PC-9 (cell line): ENCODE data around the gene DNAJC15. TPM values are rescaled to one million over a fixed set of nuclear protein-coding genes. Genes with fewer than 3 reads are reported as not detected.

ENCODE experiments used
- BruUV-seq: library from RNA; stranded (reverse); fragments of 400-500 nt; replicated peaks from 2 replicates; lab custom pipeline; 2021; lab: Mats Ljungman, UMichigan
- CTCF ChIA-PET: fragments of 300-600 bp; sonication (Branson Sonifier 250); formaldehyde crosslinking; loops from one replicate; lab custom pipeline; 2022; ENCODE audit warnings: antibody characterized with exemption; lab: Charles Lee
- POLR2A ChIA-PET: fragments of 300-600 bp; sonication (Branson Sonifier 250); formaldehyde crosslinking; loops from one replicate; lab custom pipeline; 2022; ENCODE audit warnings: antibody characterized with exemption; ENCODE audit not compliant: unreplicated experiment; lab: Charles Lee
- DNase-seq, 2 experiments: peaks; one replicate each; pipeline versions ENCODE4 v3.0.0 to v3.0.0-alpha.2; 2015 to 2022; ENCODE audit warnings: mixed read lengths in 1 of 2
- H2AFZ ChIP-seq: fragments of 200-600 bp; sonication (generic); 2 replicates; pipeline ENCODE4 v1.8.1; 2017; ENCODE audit warnings: antibody characterized with exemption
- H3F3A ChIP-seq: fragments of 200-600 bp; sonication (generic); 2 replicates; pipeline ENCODE4 v1.8.1; 2017; ENCODE audit warnings: antibody characterized with exemption, mild to moderate bottlenecking, low read depth; ENCODE audit not compliant: insufficient read depth
- H3K27ac ChIP-seq: fragments of 200-600 bp; sonication (generic); 2 replicates; pipeline ENCODE4 v1.6.1; 2016; ENCODE audit warnings: mixed run types
- H3K27me3 ChIP-seq: fragments of 200-600 bp; sonication (generic); 2 replicates; pipeline ENCODE4 v1.6.1; 2016; ENCODE audit warnings: low read depth, mixed run types; ENCODE audit not compliant: insufficient read depth
- H3K36me3 ChIP-seq: fragments of 200-600 bp; sonication (generic); 2 replicates; pipeline ENCODE4 v1.6.1; 2016; ENCODE audit warnings: low read depth, mixed run types
- H3K4me1 ChIP-seq: fragments of 200-600 bp; sonication (generic); replicated peaks from 2 replicates; pipeline ENCODE4 v1.6.1; 2016; ENCODE audit warnings: mixed run types; ENCODE audit not compliant: insufficient read depth
- H3K4me2 ChIP-seq: fragments of 200-600 bp; sonication (generic); 2 replicates; pipeline ENCODE4 v1.6.1; 2017; ENCODE audit warnings: mixed run types
- H3K4me3 ChIP-seq: fragments of 200-600 bp; sonication (generic); 2 replicates; pipeline ENCODE4 v1.6.1; 2016; ENCODE audit warnings: mixed run types
- H3K79me2 ChIP-seq: fragments of 200-600 bp; sonication (generic); 2 replicates; pipeline ENCODE4 v1.6.1; 2017; ENCODE audit warnings: low read depth, mixed run types
- H3K9me2 ChIP-seq: fragments of 200-600 bp; sonication (generic); 2 replicates; pipeline ENCODE4 v1.8.1; 2017; ENCODE audit warnings: mild to moderate bottlenecking; ENCODE audit not compliant: insufficient read depth
- H3K9me3 ChIP-seq: fragments of 200-600 bp; sonication (generic); 2 replicates; pipeline ENCODE4 v1.8.1; 2016; ENCODE audit warnings: low read depth; ENCODE audit not compliant: insufficient read depth
- H4K20me1 ChIP-seq: fragments of 200-600 bp; sonication (generic); 2 replicates; pipeline ENCODE4 v1.8.1; 2017; ENCODE audit not compliant: insufficient read depth
- EZH2 ChIP-seq: fragments of 200-600 bp; sonication (generic); IDR thresholded peaks from 2 replicates; pipeline ENCODE4 v1.8.0; 2017; ENCODE audit warnings: antibody characterized with exemption, low read depth
- intact Hi-C: fragments of 100-400 bp; cut with micrococcal nuclease; formaldehyde crosslinking; loops from one replicate; pipeline ENCODE4 v1.10.0; 2022; ENCODE audit not compliant: unreplicated experiment
- total RNA-seq: library from RNA; stranded (reverse); gene quantifications from 2 replicates; pipeline ENCODE4 v1.2.3, GENCODE V29; 2021
- TF ChIP-seq, protein P1 (sequence below): fragments of 200-600 bp; sonication (generic); conservative IDR thresholded peaks from 2 replicates; pipeline ENCODE4 v1.6.1; 2017; ENCODE audit warnings: mixed run types, antibody characterized with exemption, mild to moderate bottlenecking, moderate library complexity

The DNAJC15 gene
- total RNA-seq, 1 experiment from 2014 or later = 14.8 TPM

DNA sequence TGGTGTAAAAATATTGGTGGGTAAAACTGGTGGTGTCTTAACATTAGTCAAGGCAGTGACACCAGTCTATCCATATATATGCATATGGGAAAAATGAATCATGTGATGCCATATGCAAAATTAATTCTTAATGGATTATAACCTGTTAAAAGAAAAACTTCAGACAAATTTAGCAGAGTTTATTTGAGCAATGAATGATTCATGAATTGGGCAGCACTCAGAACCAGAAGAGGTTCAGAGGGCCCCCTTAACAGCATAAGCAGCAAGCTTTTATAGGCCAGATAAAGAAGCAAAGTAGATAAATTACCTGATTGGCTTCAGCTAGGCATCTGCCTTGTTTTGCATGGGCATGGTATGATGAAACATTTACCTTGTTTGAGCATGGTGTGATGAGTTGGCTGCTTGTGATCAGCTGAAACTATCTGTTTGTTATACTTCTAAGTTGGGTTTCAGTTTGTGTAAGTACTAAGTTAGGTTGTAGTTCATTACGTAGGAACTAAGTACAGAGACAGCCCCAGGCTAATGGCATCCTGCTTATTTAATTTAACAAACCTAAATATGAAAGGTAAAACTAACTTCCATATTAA is 66.6 kb downstream of the DNAJC15 start:
- Histone ChIP-seq H3K36me3 (0 out of 2 replicates have a peak, but pooled peaks cover 6% of the 10 kb centered on the region), H3K79me2 (no peaks in the 10 kb centered on the region), H3K4me2 (no peak overlapping the region), H2AFZ (no peak overlapping the region), H3K4me3 (no peak overlapping the region), H3K27me3 (no peaks in the 10 kb centered on the region), H3F3A (no peaks in the 10 kb centered on the region), H3K9me2 (no peaks in the 10 kb centered on the region), H4K20me1 (no peaks in the 10 kb centered on the region), H3K27ac (no peak overlapping the region), H3K4me1 (no peaks in the 10 kb centered on the region), H3K9me3 (no peaks in the 10 kb centered on the region; the same call in 1 of the 2 replicates)
- ChIA-PET CTCF (no interaction called here), POLR2A (no interaction called here)
- DNase-seq = no peak
- intact Hi-C loops = loop anchor here (5.0 to 10.0 kb wide), 2 partner anchors 255 to 782 kb away; no protein-coding TSS in a partner anchor
- no peak for TF ChIP-seq EZH2
- TF ChIP-seq, protein P1, sequence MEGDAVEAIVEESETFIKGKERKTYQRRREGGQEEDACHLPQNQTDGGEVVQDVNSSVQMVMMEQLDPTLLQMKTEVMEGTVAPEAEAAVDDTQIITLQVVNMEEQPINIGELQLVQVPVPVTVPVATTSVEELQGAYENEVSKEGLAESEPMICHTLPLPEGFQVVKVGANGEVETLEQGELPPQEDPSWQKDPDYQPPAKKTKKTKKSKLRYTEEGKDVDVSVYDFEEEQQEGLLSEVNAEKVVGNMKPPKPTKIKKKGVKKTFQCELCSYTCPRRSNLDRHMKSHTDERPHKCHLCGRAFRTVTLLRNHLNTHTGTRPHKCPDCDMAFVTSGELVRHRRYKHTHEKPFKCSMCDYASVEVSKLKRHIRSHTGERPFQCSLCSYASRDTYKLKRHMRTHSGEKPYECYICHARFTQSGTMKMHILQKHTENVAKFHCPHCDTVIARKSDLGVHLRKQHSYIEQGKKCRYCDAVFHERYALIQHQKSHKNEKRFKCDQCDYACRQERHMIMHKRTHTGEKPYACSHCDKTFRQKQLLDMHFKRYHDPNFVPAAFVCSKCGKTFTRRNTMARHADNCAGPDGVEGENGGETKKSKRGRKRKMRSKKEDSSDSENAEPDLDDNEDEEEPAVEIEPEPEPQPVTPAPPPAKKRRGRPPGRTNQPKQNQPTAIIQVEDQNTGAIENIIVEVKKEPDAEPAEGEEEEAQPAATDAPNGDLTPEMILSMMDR = no peak
- no TSS peak for BruUV-seq

DNA sequence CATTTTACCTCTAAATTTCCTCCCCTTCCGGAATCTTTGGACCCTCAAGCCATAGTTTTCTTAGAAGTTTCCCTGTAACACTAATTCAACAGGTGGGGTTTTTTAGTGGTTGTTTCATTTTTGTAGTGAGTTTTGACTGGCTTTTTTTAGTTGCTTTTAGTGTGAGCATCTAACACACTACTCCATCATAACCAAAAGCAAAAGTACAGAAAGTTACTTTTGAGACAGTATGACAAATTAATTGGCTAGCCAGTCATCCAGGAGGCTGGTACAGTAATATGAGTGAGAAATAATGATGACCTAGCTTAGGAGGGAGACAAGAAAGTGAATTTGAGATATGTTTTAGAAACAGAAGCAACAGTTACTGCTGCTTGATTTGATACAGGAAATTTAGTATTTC is 71.5 kb downstream of the DNAJC15 start:
- ChIA-PET POLR2A (interaction anchor here (0.6 kb wide), 1 partner anchor 81 kb away, joined by 5 read pairs; no protein-coding TSS in a partner anchor), CTCF (no interaction called here)
- Histone ChIP-seq H2AFZ (no peak overlapping the region), H3F3A (no peaks in the 10 kb centered on the region), H3K4me2 (no peak overlapping the region), H3K9me3 (no peaks in the 10 kb centered on the region; the same call in 1 of the 2 replicates), H3K4me1 (no peaks in the 10 kb centered on the region), H3K36me3 (no peaks in the 10 kb centered on the region), H3K27ac (no peak overlapping the region), H3K27me3 (no peaks in the 10 kb centered on the region), H3K4me3 (no peak overlapping the region), H4K20me1 (no peaks in the 10 kb centered on the region), H3K9me2 (no peaks in the 10 kb centered on the region), H3K79me2 (no peaks in the 10 kb centered on the region)
- no peak for DNase-seq
- no TSS peak for BruUV-seq
- intact Hi-C loops = no loop called here
- TF ChIP-seq, protein P1 = no peak
- TF ChIP-seq EZH2 = no peak

DNA sequence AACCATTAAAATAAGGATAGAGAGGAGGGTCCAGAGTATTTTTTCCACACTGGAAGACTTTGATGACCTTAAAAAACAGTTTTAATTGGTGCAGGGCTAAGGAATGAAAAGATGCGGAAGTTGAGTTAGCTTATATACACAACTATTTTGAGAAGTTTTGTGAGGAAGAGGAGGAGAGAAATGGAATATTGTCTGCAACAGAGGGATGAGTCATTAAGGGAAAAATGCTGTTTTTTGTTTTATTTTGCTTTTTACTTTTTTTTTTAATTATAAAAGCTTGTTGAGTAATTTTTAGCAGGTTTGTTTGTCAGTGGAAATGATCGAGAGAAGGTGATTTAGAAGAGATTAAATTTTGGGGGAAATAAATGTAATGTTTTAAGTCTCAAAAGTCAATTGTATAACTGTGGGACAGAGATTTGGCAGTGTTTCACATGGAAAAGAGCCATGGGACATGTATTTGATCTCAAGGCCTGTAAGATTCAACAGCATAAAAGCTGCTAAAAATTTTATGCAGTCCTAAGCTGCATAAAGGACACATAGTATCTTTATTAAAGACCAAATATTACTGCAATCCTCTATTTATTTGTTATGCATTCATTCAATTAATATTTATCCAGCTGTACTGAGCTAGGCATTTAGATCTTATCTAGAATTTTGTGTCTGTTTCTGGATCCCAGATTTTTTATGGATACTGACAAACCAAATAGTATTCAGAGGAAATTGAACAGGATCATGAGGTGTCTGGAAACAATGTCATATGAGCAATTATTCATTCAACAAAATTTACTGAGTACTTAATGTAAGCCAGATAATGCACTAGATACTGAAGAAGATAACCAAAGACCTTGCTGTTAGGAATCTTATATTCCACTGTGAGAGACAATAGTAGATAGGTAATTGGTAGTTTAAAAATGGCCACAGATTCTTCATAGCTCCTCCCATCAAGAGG is 72.7 kb downstream of the DNAJC15 start:
- intact Hi-C loops = no loop called here
- Histone ChIP-seq H3K27me3 (no peaks in the 10 kb centered on the region), H3K79me2 (no peaks in the 10 kb centered on the region), H3F3A (no peaks in the 10 kb centered on the region), H3K4me2 (no peak overlapping the region), H3K9me3 (no peaks in the 10 kb centered on the region), H2AFZ (no peak overlapping the region), H4K20me1 (no peaks in the 10 kb centered on the region), H3K36me3 (no peaks in the 10 kb centered on the region), H3K9me2 (no peaks in the 10 kb centered on the region), H3K4me1 (no peaks in the 10 kb centered on the region), H3K27ac (no peak overlapping the region), H3K4me3 (no peak overlapping the region)
- POLR2A ChIA-PET = no interaction called here
- CTCF ChIA-PET = no interaction called here
- BruUV-seq = no TSS peak
- DNase-seq = no peak
- no peak for TF ChIP-seq EZH2
- TF ChIP-seq, protein P1 = no peak
